ENCODE results near the gene PPM1B. TPM values are rescaled to one million over a fixed set of nuclear protein-coding genes. Genes with fewer than 3 reads are reported as not detected.
A peak's percentile ranks its signal among the peaks of the same experiment; 100 is the strongest.

Gene PPM1B
- total and polyA plus RNA-seq, 2 of the 4 experiments (the other 2 are of a cell fraction) = 13.4 to 14.7 TPM

DNA sequence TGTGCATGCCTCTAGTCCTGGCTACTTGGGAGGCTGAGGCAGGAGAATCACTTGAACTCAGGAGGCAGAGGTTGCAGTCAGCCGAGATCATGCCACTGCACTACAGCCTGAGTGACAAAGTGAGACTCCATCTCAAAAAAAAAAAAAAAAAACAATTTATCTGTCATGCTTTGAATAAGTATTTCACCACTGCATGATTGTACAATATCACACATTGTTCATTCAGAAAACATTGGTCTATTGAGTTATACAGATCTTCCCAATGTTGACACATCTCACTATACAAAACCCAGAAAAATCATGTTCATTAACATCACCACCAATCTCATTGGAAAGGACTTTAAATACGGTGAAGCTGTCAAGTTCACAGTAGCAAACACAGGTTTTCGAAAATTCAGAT lies 46.8 kb upstream of the PPM1B start:
- H3K4ac ChIP-seq (ENCODE audit: low read depth, low read length) = no peak overlapping the region
- H3K9ac ChIP-seq (ENCODE audit: low read depth, low read length) = no peak overlapping the region
- no peak overlapping the region for H2AFZ ChIP-seq (replicated peaks; ENCODE audit: low read length, poor library complexity)
- no peak overlapping the region; the same call in 1 of the 2 replicates for H3K23ac ChIP-seq (ENCODE audit: low read depth, low read length)
- H3K4me2 ChIP-seq (ENCODE audit: low read depth, low read length) = no peak overlapping the region
- H4K8ac ChIP-seq (ENCODE audit: low read depth in 2 of 2, low read length in 2 of 2) = no peak overlapping the region
- H3K79me1 ChIP-seq (ENCODE audit: low read depth in 1 of 2, low read length in 2 of 2) = no peaks in the 10 kb centered on the region
- 0 out of 2 replicates have a peak overlapping the region, but pooled peaks have one; percentile 20 for H2BK20ac ChIP-seq (ENCODE audit: low read depth, low read length)
- H3K4me3 ChIP-seq (ENCODE audit: insufficient read depth, low read depth, low read length) = no peak overlapping the region
- no peak overlapping the region for H2BK15ac ChIP-seq (ENCODE audit: low read depth, low read length)
- H3K14ac ChIP-seq (replicated peaks; ENCODE audit: low read depth, low read length) = no peak overlapping the region
- ATAC-seq (ENCODE audit: low read depth) (no peak), DNase-seq (no peak)
- H4K91ac ChIP-seq (ENCODE audit: insufficient read depth, low read depth, low read length) = no peak overlapping the region
- no peak overlapping the region for H2BK120ac ChIP-seq (ENCODE audit: low read depth, low read length)
- H2AK5ac ChIP-seq (ENCODE audit: low read depth, low read length) = no peak overlapping the region
- no peak overlapping the region for H2BK5ac ChIP-seq (ENCODE audit: low read depth, low read length, poor library complexity, severe bottlenecking)
- no peak overlapping the region for H3K27ac ChIP-seq (ENCODE audit: insufficient read depth, low read length)
- peaks cover 3% of the 10 kb centered on the region; the same call in 1 of the 2 replicates for H3K4me1 ChIP-seq (ENCODE audit: control insufficient read depth, insufficient read depth, low read length)
- intact Hi-C loops (cut with micrococcal nuclease) (no loop called here), in situ Hi-C loops (cut with MboI; ENCODE audit: low sequenced_read_pairs) (no loop called here), dilution Hi-C loops (cut with HindIII; ENCODE audit: low sequenced_read_pairs, unreplicated experiment) (no loop called here)
- no peaks in the 10 kb centered on the region for H3K36me3 ChIP-seq (ENCODE audit: control insufficient read depth, insufficient read depth, low read length)
- POLR2A ChIA-PET (ENCODE audit: unreplicated experiment) = no interaction called here
- no TSS peak for BruUV-seq (replicated peaks)
- 100% methylated on average over 1 of the region's 3 CpGs; no CpG with 5 or more reads in 1 of the 2 experiments for WGBS, 2 experiments (ENCODE audit: extremely low coverage in 2 of 2, insufficient read length in 1 of 2)
- H3K56ac ChIP-seq (ENCODE audit: extremely low read depth, insufficient read depth, low read length) = no peak overlapping the region
- H4K20me1 ChIP-seq (ENCODE audit: insufficient read depth, low read length) = no peaks in the 10 kb centered on the region; the same call in 1 of the 2 replicates
- H2AK9ac ChIP-seq (replicated peaks; ENCODE audit: low read depth, low read length, poor library complexity) = no peak overlapping the region
- H3K27me3 ChIP-seq (ENCODE audit: control insufficient read depth, insufficient read depth, low read length) = no peaks in the 10 kb centered on the region
- TF ChIP-seq POLR2A (IDR thresholded peaks at IDR 0.05; ENCODE audit: low read depth, low read length) (no peak), MXI1 (IDR thresholded peaks at IDR 0.05; ENCODE audit: borderline replicate concordance, low read depth, low read length) (no peak), NFE2L2 (IDR thresholded peaks at IDR 0.05; ENCODE audit: low read depth, low read length) (no peak), RAD21 (IDR thresholded peaks at IDR 0.05; ENCODE audit: low read length) (no peak), BHLHE40 (IDR thresholded peaks at IDR 0.05; ENCODE audit: low read depth, low read length) (no peak), FOS (IDR thresholded peaks at IDR 0.05; ENCODE audit: low read depth, low read length) (no peak), RFX5 (IDR thresholded peaks at IDR 0.05; ENCODE audit: low read depth, low read length) (no peak), SMC3 (IDR thresholded peaks at IDR 0.05; ENCODE audit: low read depth, low read length) (no peak), RCOR1 (IDR thresholded peaks at IDR 0.05; ENCODE audit: insufficient replicate concordance, low read length) (no peak), MAFK (IDR thresholded peaks at IDR 0.05; ENCODE audit: low read depth, low read length) (no peak), MAZ (IDR thresholded peaks at IDR 0.05; ENCODE audit: borderline replicate concordance, low read depth, low read length) (no peak), CEBPB (IDR thresholded peaks at IDR 0.05; ENCODE audit: low read depth, low read length) (no peak)
- TF ChIP-seq, protein P1, sequence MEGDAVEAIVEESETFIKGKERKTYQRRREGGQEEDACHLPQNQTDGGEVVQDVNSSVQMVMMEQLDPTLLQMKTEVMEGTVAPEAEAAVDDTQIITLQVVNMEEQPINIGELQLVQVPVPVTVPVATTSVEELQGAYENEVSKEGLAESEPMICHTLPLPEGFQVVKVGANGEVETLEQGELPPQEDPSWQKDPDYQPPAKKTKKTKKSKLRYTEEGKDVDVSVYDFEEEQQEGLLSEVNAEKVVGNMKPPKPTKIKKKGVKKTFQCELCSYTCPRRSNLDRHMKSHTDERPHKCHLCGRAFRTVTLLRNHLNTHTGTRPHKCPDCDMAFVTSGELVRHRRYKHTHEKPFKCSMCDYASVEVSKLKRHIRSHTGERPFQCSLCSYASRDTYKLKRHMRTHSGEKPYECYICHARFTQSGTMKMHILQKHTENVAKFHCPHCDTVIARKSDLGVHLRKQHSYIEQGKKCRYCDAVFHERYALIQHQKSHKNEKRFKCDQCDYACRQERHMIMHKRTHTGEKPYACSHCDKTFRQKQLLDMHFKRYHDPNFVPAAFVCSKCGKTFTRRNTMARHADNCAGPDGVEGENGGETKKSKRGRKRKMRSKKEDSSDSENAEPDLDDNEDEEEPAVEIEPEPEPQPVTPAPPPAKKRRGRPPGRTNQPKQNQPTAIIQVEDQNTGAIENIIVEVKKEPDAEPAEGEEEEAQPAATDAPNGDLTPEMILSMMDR (conservative IDR thresholded peaks at IDR 0.05; ENCODE audit: low read depth, low read length) = no peak
- TF ChIP-seq, protein P2, sequence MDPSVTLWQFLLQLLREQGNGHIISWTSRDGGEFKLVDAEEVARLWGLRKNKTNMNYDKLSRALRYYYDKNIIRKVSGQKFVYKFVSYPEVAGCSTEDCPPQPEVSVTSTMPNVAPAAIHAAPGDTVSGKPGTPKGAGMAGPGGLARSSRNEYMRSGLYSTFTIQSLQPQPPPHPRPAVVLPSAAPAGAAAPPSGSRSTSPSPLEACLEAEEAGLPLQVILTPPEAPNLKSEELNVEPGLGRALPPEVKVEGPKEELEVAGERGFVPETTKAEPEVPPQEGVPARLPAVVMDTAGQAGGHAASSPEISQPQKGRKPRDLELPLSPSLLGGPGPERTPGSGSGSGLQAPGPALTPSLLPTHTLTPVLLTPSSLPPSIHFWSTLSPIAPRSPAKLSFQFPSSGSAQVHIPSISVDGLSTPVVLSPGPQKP (IDR thresholded peaks at IDR 0.05; ENCODE audit: borderline replicate concordance, low read depth, low read length) = no peak
- H3K9me1 ChIP-seq (ENCODE audit: insufficient read depth, low read length) = 0 out of 2 replicates have a peak, but pooled peaks cover 2% of the 10 kb centered on the region
- H4K5ac ChIP-seq (ENCODE audit: low read depth, low read length) = no peak overlapping the region
- no peaks in the 10 kb centered on the region for H3K9me3 ChIP-seq (ENCODE audit: control insufficient read depth, insufficient read depth, low read length)
- H3K18ac ChIP-seq (ENCODE audit: low read depth, low read length) = no peak overlapping the region
- CTCF ChIA-PET = interaction anchor here (0.7 kb wide), 1 partner anchor 34 kb away, joined by 3 read pairs; no protein-coding TSS in a partner anchor

Measured in IMR-90 (cell line).